A549 (cell line): ENCODE measurements around the gene LRATD1.

Experiments used
- CHD2 ChIP-seq: fragments of 150-350 bp; IDR thresholded peaks from 2 replicates; pipeline ENCODE4 v1.6.1; 2014; ENCODE audit warnings: low read length; ENCODE audit not compliant: partially characterized antibody
- CTCF ChIP-seq: fragments of >200 bp; sonication (Bioruptor Twin); formaldehyde crosslinking; IDR thresholded peaks from 3 replicates; pipeline ENCODE4 v1.5.1; 2016
- ELK1 ChIP-seq: fragments of 150-350 bp; IDR thresholded peaks from 2 replicates; pipeline ENCODE4 v1.6.1; 2014; ENCODE audit warnings: low read depth, mild to moderate bottlenecking, low read length
- ESRRA ChIP-seq: fragments of 150-350 bp; IDR thresholded peaks from 2 replicates; pipeline ENCODE4 v1.6.1; 2014; ENCODE audit warnings: mild to moderate bottlenecking, low read length, borderline replicate concordance
- JUN ChIP-seq, 2 experiments: fragments of >200 bp; sonication (Bioruptor Twin); formaldehyde crosslinking; IDR thresholded peaks; 2 replicates in 1 of 2; 3 replicates in 1 of 2; pipeline ENCODE4 v1.6.1; 2016 to 2017
- JUNB ChIP-seq: fragments of >200 bp; sonication (Bioruptor Twin); formaldehyde crosslinking; IDR thresholded peaks from 2 replicates; pipeline ENCODE4 v1.6.1; 2016
- MAFK ChIP-seq: fragments of 450-650 bp; IDR thresholded peaks from 2 replicates; pipeline ENCODE4 v1.6.1; 2014; ENCODE audit not compliant: partially characterized antibody
- MAX ChIP-seq: IDR thresholded peaks from 2 replicates; pipeline ENCODE4 v1.6.1; 2012
- RNF2 ChIP-seq: fragments of 200-600 bp; sonication (generic); IDR thresholded peaks from 2 replicates; pipeline ENCODE4 v1.6.1; 2016; ENCODE audit warnings: low read depth, mild to moderate bottlenecking, antibody characterized with exemption, moderate library complexity, borderline replicate concordance
- ZFP36 ChIP-seq: fragments of 450-650 bp; IDR thresholded peaks from 2 replicates; pipeline ENCODE4 v1.6.1; 2014; ENCODE audit warnings: borderline replicate concordance; ENCODE audit not compliant: partially characterized antibody
- TF ChIP-seq, protein P1 (sequence below): fragments of >200 bp; sonication (Bioruptor Twin); formaldehyde crosslinking; IDR thresholded peaks from 3 replicates; pipeline ENCODE4 v1.6.1; 2016

DNA sequence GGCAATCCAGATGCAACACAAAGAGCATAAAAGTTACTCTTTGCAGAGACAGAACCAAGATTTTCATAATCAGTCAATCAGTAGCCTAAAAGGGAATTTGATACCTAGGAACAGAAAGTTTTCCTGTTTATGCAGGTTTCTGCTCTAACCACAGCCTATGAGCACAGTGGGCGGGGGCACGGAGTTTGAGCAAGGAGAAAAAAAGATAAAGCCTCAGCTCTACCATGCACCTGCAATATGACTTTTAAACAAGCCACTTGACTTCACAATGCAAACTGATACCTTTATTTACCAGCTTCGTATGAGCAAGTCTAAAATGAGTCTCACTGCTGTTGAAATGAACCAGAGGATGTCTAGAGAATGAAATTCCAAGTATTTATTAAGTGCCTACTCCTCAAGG, 5.6 kb upstream of the LRATD1 start:
- TF ChIP-seq CTCF = no peak
- no peak for TF ChIP-seq ELK1
- no peak for TF ChIP-seq RNF2
- TF ChIP-seq CHD2 = no peak
- TF ChIP-seq, protein P1, sequence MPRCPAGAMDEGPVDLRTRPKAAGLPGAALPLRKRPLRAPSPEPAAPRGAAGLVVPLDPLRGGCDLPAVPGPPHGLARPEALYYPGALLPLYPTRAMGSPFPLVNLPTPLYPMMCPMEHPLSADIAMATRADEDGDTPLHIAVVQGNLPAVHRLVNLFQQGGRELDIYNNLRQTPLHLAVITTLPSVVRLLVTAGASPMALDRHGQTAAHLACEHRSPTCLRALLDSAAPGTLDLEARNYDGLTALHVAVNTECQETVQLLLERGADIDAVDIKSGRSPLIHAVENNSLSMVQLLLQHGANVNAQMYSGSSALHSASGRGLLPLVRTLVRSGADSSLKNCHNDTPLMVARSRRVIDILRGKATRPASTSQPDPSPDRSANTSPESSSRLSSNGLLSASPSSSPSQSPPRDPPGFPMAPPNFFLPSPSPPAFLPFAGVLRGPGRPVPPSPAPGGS = no peak
- TF ChIP-seq JUN (IDR thresholded peaks at IDR 0.05) = no peak
- TF ChIP-seq JUNB = no peak
- TF ChIP-seq MAX = no peak
- no peak for TF ChIP-seq ZFP36
- TF ChIP-seq ESRRA = no peak
- no peak for TF ChIP-seq MAFK
